Measurements from ENCODE around the gene RAB6B. TPM values are rescaled to one million over a fixed set of nuclear protein-coding genes. Genes with fewer than 3 reads are reported as not detected.

The RAB6B gene
- total and polyA plus RNA-seq, 2 of the 8 experiments (the other 6 are each of a cell fraction or from before 2014, with no cell fraction given), result 7.9 to 15.6 TPM

GRCh38 chr3:133897547-133897946 lies 1.9 kb upstream of the RAB6B start:
- no peak for DNase-seq (ENCODE audit: low read depth in 1 of 2, low spot score in 2 of 2)
- Histone ChIP-seq H3K79me2 (ENCODE audit: control insufficient read depth in 1 of 2, insufficient read depth in 2 of 2, low read length in 2 of 2) (no peaks in the 10 kb centered on the region), H3K9me3 (ENCODE audit: insufficient read depth in 2 of 2, low read depth in 1 of 2, low read length in 1 of 2) (no peaks in the 10 kb centered on the region), H3K27ac (ENCODE audit: low read depth, low read length) (no peak overlapping the region), H3K14ac (ENCODE audit: insufficient read length) (no peak overlapping the region), H3K4me2 (ENCODE audit: insufficient read depth in 1 of 2, low read depth in 2 of 2, low read length in 2 of 2) (no peak overlapping the region), H3K79me1 (ENCODE audit: low read depth, low read length) (peaks cover 3% of the 10 kb centered on the region; the same call in 1 of the 2 replicates), H2BK15ac (ENCODE audit: low read length) (no peak overlapping the region), H3K18ac (ENCODE audit: extremely low read depth, low read length) (no peak overlapping the region), H2BK120ac (replicated peaks; ENCODE audit: low read depth, low read length) (no peak overlapping the region), H2AFZ (ENCODE audit: low read length) (no peak overlapping the region), H3K4me1 (replicated peaks in 1 of 4; ENCODE audit: control insufficient read depth in 3 of 4, insufficient read depth in 4 of 4, low read length in 3 of 4) (peaks cover 0 to 15% (median 9%) of the 10 kb centered on the region in 4 experiments; a peak in 6 of 7 replicates), H4K91ac (replicated peaks; ENCODE audit: insufficient read length, low read length) (no peak overlapping the region), H2BK12ac (ENCODE audit: low read depth, low read length) (no peak overlapping the region), H3K56ac (replicated peaks; ENCODE audit: insufficient read length, low read depth, low read length) (no peak overlapping the region), H2BK20ac (ENCODE audit: low read length) (no peak overlapping the region), H4K20me1 (replicated peaks in 1 of 2; ENCODE audit: control insufficient read depth in 1 of 2, insufficient read depth in 2 of 2, low read length in 2 of 2) (no peaks in the 10 kb centered on the region), H3K36me3 (ENCODE audit: control insufficient read depth in 2 of 4, insufficient read depth in 4 of 4, low read length in 3 of 4) (no peaks in the 10 kb centered on the region), H3K23ac (ENCODE audit: insufficient read length) (no peak overlapping the region), H3K9ac (replicated peaks in 1 of 4; ENCODE audit: extremely low read depth in 1 of 4, low read depth in 3 of 4, low read length in 3 of 4) (no peak overlapping the region), H4K8ac (ENCODE audit: extremely low read depth, insufficient read depth, low read length) (no peak overlapping the region), H3K23me2 (ENCODE audit: low read depth, low read length) (peaks cover 18% of the 10 kb centered on the region), H2AK5ac (ENCODE audit: low read depth, low read length) (no peak overlapping the region), H3K27me3 (replicated peaks in 1 of 4; ENCODE audit: control insufficient read depth in 3 of 4, extremely low read depth in 1 of 4, insufficient read depth in 3 of 4, low read length in 3 of 4) (peaks cover 14 to 42% (median 33%) of the 10 kb centered on the region in 4 experiments), H4K5ac (ENCODE audit: insufficient read length, low read depth, low read length) (no peak overlapping the region), H3K4ac (replicated peaks; ENCODE audit: insufficient read length, low read depth, low read length) (no peak overlapping the region), H3K4me3 (ENCODE audit: extremely low read depth in 1 of 4, insufficient read depth in 2 of 4, low read depth in 3 of 4, low read length in 4 of 4) (no peak overlapping the region), H2BK5ac (ENCODE audit: low read depth, low read length) (no peak overlapping the region)
- POLR2A ChIA-PET (ENCODE audit: partially characterized antibody), result interaction anchor here (2.0 kb wide), 1 partner anchor 8 kb away, joined by 5 read pairs; no protein-coding TSS in a partner anchor
- CTCF ChIA-PET (ENCODE audit: partially characterized antibody), result interaction anchor here (1.1 to 3.3 kb wide), 7 partner anchors 13 to 79 kb away, joined by 3 to 14 read pairs (median 7); no protein-coding TSS in a partner anchor
- 96% methylated on average over 6 of the region's 7 CpGs; no CpG with 5 or more reads in 1 of the 2 experiments for WGBS, 2 experiments (ENCODE audit: extremely low coverage in 1 of 2, insufficient coverage in 1 of 2, insufficient read length in 1 of 2, insufficient replicate concordance in 2 of 2, low coverage in 1 of 2, low lambda C conversion rate in 2 of 2, missing lambda C conversion rate in 1 of 2)
- no peak for FAIRE-seq
- TF ChIP-seq TEAD4 (IDR thresholded peaks at IDR 0.05; ENCODE audit: low read depth, low read length) (no peak), CHD2 (IDR thresholded peaks at IDR 0.05; ENCODE audit: low read length) (no peak), SP4 (IDR thresholded peaks at IDR 0.05; ENCODE audit: low read length) (no peak), USF2 (IDR thresholded peaks at IDR 0.05; ENCODE audit: low read length) (no peak), ZNF274 (IDR thresholded peaks at IDR 0.05; ENCODE audit: borderline replicate concordance, extremely low read depth, low read length) (no peak), RFX5 (IDR thresholded peaks at IDR 0.05; ENCODE audit: borderline replicate concordance, low read depth, low read length) (no peak), JUND (IDR thresholded peaks at IDR 0.05; ENCODE audit: low read length) (no peak), KDM1A (IDR thresholded peaks at IDR 0.05; ENCODE audit: borderline replicate concordance, low read length) (no peak), HDAC6 (IDR thresholded peaks at IDR 0.05; ENCODE audit: low read depth, low read length) (no peak), CBX5 (IDR thresholded peaks at IDR 0.05; ENCODE audit: low read depth, low read length) (no peak), NANOG (IDR thresholded peaks at IDR 0.05; ENCODE audit: insufficient read depth, low read depth, low read length, poor library complexity, severe bottlenecking) (no peak), YY1 (IDR thresholded peaks at IDR 0.05; ENCODE audit: low read depth, low read length) (no peak), MAFK (IDR thresholded peaks at IDR 0.05; ENCODE audit: low read depth, low read length) (no peak), TAF7 (optimal IDR thresholded peaks at IDR 0.05; ENCODE audit: borderline replicate concordance, low read depth, low read length) (no peak)

Data from H1 (cell line).